T47D (cell line): ENCODE measurements around the gene FBXL15.

ENCODE experiments used
- DNase-seq, 2 experiments: peaks; one replicate each; pipeline versions ENCODE4 v3.0.0 to v3.0.0-alpha.2; 2011 to 2012; ENCODE audit warnings: low read depth in 1 of 2, low spot score in 1 of 2
- JUND ChIP-seq: IDR thresholded peaks from 2 replicates; pipeline ENCODE4 v1.6.1; 2012; ENCODE audit warnings: low read depth
- in situ Hi-C: cut with HindIII; loops from 2 replicates; pipeline ENCODE4 v1.10.0; 2016; ENCODE audit warnings: low sequenced_read_pairs, low pct_unique_long_range_greater_than_20kb

The FBXL15 gene

GRCh38 chr10:102463983-102464382, 43.3 kb downstream of the FBXL15 start:
- DNase-seq = no peak
- in situ Hi-C loops = no loop called here
- TF ChIP-seq JUND = no peak

GRCh38 chr10:102465466-102465865, 44.8 kb downstream of the FBXL15 start:
- no peak for DNase-seq
- in situ Hi-C loops = no loop called here
- TF ChIP-seq JUND = no peak

DNA sequence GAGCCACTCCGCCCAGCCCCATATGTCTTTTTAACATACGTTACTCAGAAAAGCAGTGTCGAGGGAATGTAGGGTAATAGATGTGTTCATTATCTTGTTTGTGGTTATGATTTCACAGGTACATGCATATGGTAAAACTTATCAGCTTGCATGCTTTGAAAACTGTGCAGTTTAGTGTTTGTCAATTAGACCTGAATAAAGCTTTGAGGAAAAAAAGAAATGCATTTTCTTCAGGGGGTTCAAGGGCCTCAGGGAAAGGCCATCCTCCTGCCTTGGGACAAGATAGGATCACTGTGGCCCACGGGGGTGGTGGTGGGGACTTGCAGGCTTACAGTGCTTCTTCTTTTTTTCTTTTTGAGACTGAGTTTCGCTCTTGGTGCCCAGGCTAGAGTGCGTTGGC, 46.7 kb downstream of the FBXL15 start:
- no peak for TF ChIP-seq JUND
- in situ Hi-C loops = no loop called here
- no peak for DNase-seq

DNA sequence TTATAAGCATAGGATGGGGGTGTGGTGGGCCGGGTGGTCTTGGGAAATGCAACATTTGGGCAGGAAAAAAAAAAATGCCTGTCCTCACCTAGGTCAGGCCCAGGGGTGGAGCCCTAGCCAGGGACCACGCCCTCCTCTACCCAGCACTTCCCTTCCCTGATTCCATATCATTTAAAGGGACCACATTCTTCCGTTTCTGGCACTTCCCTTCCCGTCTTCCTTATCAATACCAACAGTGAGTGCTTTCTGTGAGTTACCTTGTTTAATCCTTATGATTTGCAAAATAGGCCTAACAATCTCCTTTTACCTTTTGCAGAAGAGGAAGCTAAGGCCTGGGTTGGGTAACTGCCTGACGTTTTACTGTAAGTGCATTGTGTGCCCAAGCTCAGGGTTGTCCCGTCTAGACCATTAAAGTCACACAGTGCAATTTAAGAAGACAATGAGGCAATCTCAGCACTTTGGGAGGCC, 47.4 kb downstream of the FBXL15 start:
- in situ Hi-C loops = no loop called here
- no peak for DNase-seq
- TF ChIP-seq JUND = no peak

DNA sequence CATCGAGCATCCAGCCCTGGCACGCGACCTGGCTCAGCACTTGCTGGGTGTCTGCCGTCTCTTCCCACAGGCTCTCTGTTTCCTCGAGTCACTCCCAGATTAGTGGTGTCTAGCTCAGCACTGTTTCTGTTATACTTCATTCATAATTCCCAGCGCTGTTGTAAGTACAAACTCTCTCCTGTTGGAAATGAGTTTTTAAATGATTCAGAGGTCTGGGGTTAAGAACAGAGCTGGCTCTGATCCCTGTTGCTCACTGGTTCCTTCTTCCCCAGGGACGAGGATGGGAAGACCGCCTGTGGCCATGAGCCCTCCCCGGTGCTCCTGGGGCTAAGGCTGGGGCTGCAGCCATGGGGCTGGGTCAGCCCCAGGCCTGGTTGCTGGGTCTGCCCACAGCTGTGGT, 48.0 kb downstream of the FBXL15 start:
- DNase-seq = no peak
- TF ChIP-seq JUND = no peak
- in situ Hi-C loops = no loop called here

DNA sequence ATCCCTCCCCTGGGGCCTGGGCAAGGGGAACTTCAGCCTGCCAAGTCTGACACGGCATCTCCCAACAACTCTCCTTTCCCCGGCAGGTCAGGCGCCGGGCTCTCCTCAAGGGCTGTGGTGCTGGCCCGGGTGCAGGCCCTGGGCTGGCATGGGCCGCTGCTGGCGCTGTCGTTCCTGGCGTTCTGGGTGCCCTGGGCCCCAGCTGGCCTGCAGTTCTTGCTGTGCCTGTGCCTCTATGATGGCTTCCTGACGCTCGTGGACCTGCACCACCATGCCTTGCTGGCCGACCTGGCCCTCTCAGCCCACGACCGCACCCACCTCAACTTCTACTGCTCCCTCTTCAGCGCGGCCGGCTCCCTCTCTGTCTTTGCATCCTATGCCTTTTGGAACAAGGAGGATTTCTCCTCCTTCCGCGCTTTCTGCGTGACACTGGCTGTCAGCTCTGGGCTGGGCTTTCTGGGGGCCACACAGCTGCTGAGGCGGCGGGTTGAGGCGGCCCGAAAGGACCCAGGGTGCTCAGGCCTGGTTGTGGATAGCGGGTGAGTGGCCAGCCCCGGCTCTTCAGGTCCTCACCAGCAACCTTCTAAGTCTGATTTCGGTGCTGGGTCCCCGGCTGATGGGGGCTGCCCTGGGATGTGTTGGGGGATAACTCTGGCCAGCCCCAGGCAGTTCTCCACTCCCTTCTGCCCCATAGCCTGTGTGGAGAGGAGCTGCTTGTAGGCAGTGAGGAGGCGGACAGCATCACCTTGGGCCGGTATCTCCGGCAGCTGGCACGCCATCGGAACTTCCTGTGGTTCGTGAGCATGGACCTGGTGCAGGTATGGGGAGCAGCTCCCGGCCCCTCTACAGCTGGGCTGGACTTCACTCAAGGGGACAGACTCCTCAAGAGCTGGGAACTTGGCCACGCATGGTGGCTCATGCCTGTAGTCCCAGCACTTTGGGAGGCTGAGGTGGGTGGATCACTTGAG, 50.2 kb downstream of the FBXL15 start:
- in situ Hi-C loops = no loop called here

More for the DNA sequence above, 50.2 kb downstream of the FBXL15 start:
- no peak for TF ChIP-seq JUND
- no peak for DNase-seq
